Limb (tissue), 2 donors: ENCODE measurements around the gene RNF186.

Experiments used
- DNase-seq, 2 donors: peaks; one replicate each; pipeline ENCODE4 v3.0.0-alpha.2; 2016; ENCODE audit errors: extremely low spot score in 2 of 2

The RNF186 gene

DNA sequence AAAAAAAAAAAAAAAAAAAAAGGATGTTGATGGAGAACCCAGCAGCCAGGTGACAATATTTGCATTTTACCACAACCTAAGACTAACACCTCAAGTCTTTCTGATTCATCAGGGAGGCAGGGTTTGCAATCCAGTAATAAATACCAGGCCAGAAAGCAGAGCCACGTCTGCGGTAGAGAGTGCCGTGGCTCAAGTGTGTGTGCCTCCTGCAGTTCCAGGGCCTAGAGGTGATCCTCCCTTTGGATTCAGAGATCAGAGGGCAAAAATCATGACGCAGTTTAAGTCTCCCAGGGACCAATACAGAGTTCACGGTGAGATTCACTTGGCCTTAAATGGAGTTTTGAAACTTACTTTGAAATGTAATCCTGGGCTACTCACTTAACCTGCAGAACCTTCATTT lies 50.2 kb downstream of the RNF186 start:
- no peak for DNase-seq
